Liver (tissue), 6 donors: ENCODE measurements around the gene ANXA11. TPM values are rescaled to one million over a fixed set of nuclear protein-coding genes. Genes with fewer than 3 reads are reported as not detected.

Experiments
- NR2F2 ChIP-seq: IDR thresholded peaks from 2 replicates; pipeline ENCODE4 v1.6.1; 2016; ENCODE audit warnings: antibody characterized with exemption
- REST ChIP-seq: IDR thresholded peaks from 2 replicates; pipeline ENCODE4 v1.6.1; 2016; ENCODE audit warnings: antibody characterized with exemption, mild to moderate bottlenecking
- polyA plus RNA-seq, 2 donors: library from polyadenylated mRNA; stranded (reverse) in 1 of 2; unstranded in 1 of 2; fragments of 200-250 nt in 1 of 2; fragments of >200 nt in 1 of 2; fragmentation: Nextera tagmentation in 1 of 2; extraction: Ambion mirVana in 1 of 2; gene quantifications; one replicate each; pipeline versions ENCODE4 v1.2.1 to v1.2.3, GENCODE V29; 2013 to 2015
- small RNA-seq: library from RNA; depleted of rRNA; stranded (forward); fragments of <200 nt; gene quantifications from one replicate; pipeline ENCODE3, GENCODE V24; 2014
- total RNA-seq, 2 donors: library from RNA; depleted of rRNA; stranded (reverse); fragments of >200 nt; gene quantifications; one replicate each; pipeline ENCODE4 v1.2.3, GENCODE V29; 2014
- donor health status: healthy.
- donor health status: healthy.
- donor health status: healthy.

Gene ANXA11
- total and polyA plus RNA-seq, 4 donors, result 14.0 to 40.4 (median 24.8) TPM

GRCh38 chr10:80104066-80104926, 101.0 kb downstream of the ANXA11 start (continued):
- TF ChIP-seq REST (no peak), NR2F2 (no peak)

Small RNA genes within 50 kb of the gene (small RNA-seq; reads per million reads assigned to genes)
- gene RPS12P2, result not detected

Other genes with a start within 250 kb of the ANXA11 start
- 10 to 100 TPM in 1 of 2 donors, 1 to 10 TPM in 1; 10.0 to 14.5 TPM for gene TMEM254, start 126.9 kb downstream of the ANXA11 start, total RNA-seq
- 10 to 100 TPM; 26.9 to 33.2 TPM for gene TMEM254, start 126.9 kb downstream of the ANXA11 start, polyA plus RNA-seq
- under 1 TPM; 0.67 to 0.79 TPM for gene PLAC9, start 72.8 kb downstream of the ANXA11 start, total RNA-seq
- gene PLAC9, start 72.8 kb downstream of the ANXA11 start, polyA plus RNA-seq, result 1 to 10 TPM; 3.4 to 5.6 TPM
- 100 to 1,000 TPM; 179 to 662 TPM for gene MAT1A, start 84.1 kb upstream of the ANXA11 start, total RNA-seq
- 100 to 1,000 TPM; 327 to 759 TPM for gene MAT1A, start 84.1 kb upstream of the ANXA11 start, polyA plus RNA-seq
- under 1 TPM in 1 of 2 donors, not detected in 1; 0.23 TPM for gene DYDC1, start 151.2 kb upstream of the ANXA11 start, total RNA-seq
- not detected for gene DYDC1, start 151.2 kb upstream of the ANXA11 start, polyA plus RNA-seq
- 1 to 10 TPM in 1 of 2 donors, under 1 TPM in 1; 0.25 to 2.0 TPM for gene DYDC2, start 151.2 kb upstream of the ANXA11 start, total RNA-seq
- under 1 TPM; 0.14 to 0.25 TPM for gene DYDC2, start 151.2 kb upstream of the ANXA11 start, polyA plus RNA-seq
- gene PRXL2A, start 203.0 kb upstream of the ANXA11 start, total RNA-seq, result 10 to 100 TPM; 48.5 to 51.2 TPM
- 10 to 100 TPM; 56.9 to 87.4 TPM for gene PRXL2A, start 203.0 kb upstream of the ANXA11 start, polyA plus RNA-seq
- gene TSPAN14, start 248.8 kb upstream of the ANXA11 start, total RNA-seq, result 10 to 100 TPM; 27.0 to 36.8 TPM
- 10 to 100 TPM; 19.9 to 27.6 TPM for gene TSPAN14, start 248.8 kb upstream of the ANXA11 start, polyA plus RNA-seq